ENCODE measurements around the gene TNS4. TPM values are rescaled to one million over a fixed set of nuclear protein-coding genes. Genes with fewer than 3 reads are reported as not detected.

Gene TNS4
- not detected in 2 replicates for total RNA-seq

GRCh38 chr17:40501499-40501911 is at the start of gene TNS4:
TSS of gene TNS4 (minus strand) at chr17:40501623. CDS start at chr17:40496425, 5,198 bp downstream.

GRCh38 chr17:40443196-40443987 is 58.0 kb downstream of the TNS4 start, which contains the start of gene IGFBP4:
TSS of gene IGFBP4 (plus strand) at chr17:40443450. CDS start at chr17:40443736, 286 bp downstream.

Other genes with a start within 250 kb of the TNS4 start
- 11.4 and 28.1 TPM in 2 replicates for gene CDC6, start 213.7 kb downstream of the TNS4 start, total RNA-seq
- gene RARA, start 192.4 kb downstream of the TNS4 start, total RNA-seq = 26.5 and 43.8 TPM in 2 replicates
- 0.38 and 0.65 TPM in 2 replicates for gene GJD3, start 136.9 kb downstream of the TNS4 start, total RNA-seq
- 31.7 and 61.5 TPM in 2 replicates for gene TOP2A, start 83.7 kb downstream of the TNS4 start, total RNA-seq
- 180 and 262 TPM in 2 replicates for gene IGFBP4, start 58.2 kb downstream of the TNS4 start, total RNA-seq
- not detected in 2 replicates for gene CCR7, start 63.8 kb upstream of the TNS4 start, total RNA-seq
- gene SMARCE1, start 146.2 kb upstream of the TNS4 start, total RNA-seq = 100 and 136 TPM in 2 replicates
- gene KRT222, start 163.6 kb upstream of the TNS4 start, total RNA-seq = not detected in 2 replicates
- gene KRT24, start 202.1 kb upstream of the TNS4 start, total RNA-seq = not detected in 2 replicates

All from vein endothelial cell (primary cell).